Stimulated activated memory B cell treated with anti-CD40 and anti-IgM and Interleukin-4, amounts not matched to agents 10 μg/mL and 1 μg/mL and 100 μg/mL, for 72 hours (primary cell): Measurements from ENCODE around the gene FBXO42.
"Not testable (repeated sequence)": the region's sequence is repeated elsewhere in the genome, so short reads cannot be mapped to it uniquely, and the experiment has no call there.

Experiments used
- ATAC-seq: fragments of 150-1000 bp; cut with Tn5 transposase; 2 replicates; pipeline ENCODE4 v1.10.0; 2021
- H3K27ac Mint-ChIP-seq: one replicate; pipeline ENCODE4 v1.8.0; 2022; ENCODE audit warnings: mild to moderate bottlenecking, mixed read lengths
- H3K27me3 Mint-ChIP-seq: one replicate; pipeline ENCODE4 v1.8.0; 2022; ENCODE audit warnings: mixed read lengths
- H3K36me3 Mint-ChIP-seq: one replicate; pipeline ENCODE4 v1.8.0; 2022; ENCODE audit warnings: mixed read lengths
- H3K4me1 Mint-ChIP-seq: one replicate; pipeline ENCODE4 v1.8.0; 2022; ENCODE audit warnings: mixed read lengths
- H3K4me3 Mint-ChIP-seq: one replicate; pipeline ENCODE4 v1.8.0; 2022; ENCODE audit warnings: mild to moderate bottlenecking, moderate library complexity, mixed read lengths
- H3K9me3 Mint-ChIP-seq: one replicate; pipeline ENCODE4 v1.8.0; 2022; ENCODE audit warnings: mixed read lengths

Gene FBXO42

DNA sequence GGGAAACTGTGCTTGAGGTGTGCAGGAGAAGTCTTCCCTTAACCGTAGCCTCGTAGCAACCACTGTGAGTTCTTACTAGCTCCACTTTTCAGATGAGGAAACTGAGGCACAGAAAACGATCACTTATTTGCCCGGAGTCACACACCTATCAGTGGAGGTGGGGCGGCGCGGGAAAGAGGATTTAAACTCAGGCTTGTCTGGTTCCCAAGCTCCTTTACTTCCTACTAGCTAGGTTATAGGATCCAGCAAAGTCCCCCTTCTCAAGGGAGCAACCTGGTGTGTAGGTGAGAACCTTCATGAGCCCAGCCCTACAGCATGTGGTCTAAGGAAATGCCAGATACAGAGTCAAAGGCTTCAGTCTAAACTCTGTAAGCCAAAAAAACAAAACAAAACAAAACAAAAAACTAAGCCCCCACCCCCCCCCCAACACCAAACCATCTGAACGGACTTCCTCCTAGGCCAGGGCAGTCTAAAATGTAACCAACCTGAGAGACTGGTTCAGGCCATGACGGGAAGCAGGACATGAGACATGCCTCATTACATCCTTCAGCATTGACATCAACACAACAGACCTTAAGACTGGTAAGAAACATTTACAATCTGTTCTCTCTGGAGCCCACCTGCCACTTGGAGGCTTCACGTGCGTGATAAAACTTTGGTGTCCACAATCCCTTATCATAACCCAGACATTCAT is 709 bp upstream of the FBXO42 start:
- no peak for ATAC-seq
- H3K4me3 Mint-ChIP-seq = peak overlapping the region; percentile 96
- no peaks in the 10 kb centered on the region for H3K27me3 Mint-ChIP-seq

GRCh38 chr1:16351456-16351993 is 755 bp downstream of the FBXO42 start:
- peak overlapping the region; percentile 96 for H3K4me3 Mint-ChIP-seq
- H3K27ac Mint-ChIP-seq = peak overlapping the region; percentile 95
- H3K9me3 Mint-ChIP-seq = no peaks in the 10 kb centered on the region
- H3K27me3 Mint-ChIP-seq = no peaks in the 10 kb centered on the region
- ATAC-seq = no peak
- no peaks in the 10 kb centered on the region for H3K36me3 Mint-ChIP-seq
- H3K4me1 Mint-ChIP-seq = peaks cover 34% of the 10 kb centered on the region

More for the DNA sequence above, 709 bp upstream of the FBXO42 start:
- Mint-ChIP-seq H3K36me3 (no peaks in the 10 kb centered on the region), H3K4me1 (peaks cover 33% of the 10 kb centered on the region), H3K9me3 (no peaks in the 10 kb centered on the region), H3K27ac (peak overlapping the region; percentile 95)

DNA sequence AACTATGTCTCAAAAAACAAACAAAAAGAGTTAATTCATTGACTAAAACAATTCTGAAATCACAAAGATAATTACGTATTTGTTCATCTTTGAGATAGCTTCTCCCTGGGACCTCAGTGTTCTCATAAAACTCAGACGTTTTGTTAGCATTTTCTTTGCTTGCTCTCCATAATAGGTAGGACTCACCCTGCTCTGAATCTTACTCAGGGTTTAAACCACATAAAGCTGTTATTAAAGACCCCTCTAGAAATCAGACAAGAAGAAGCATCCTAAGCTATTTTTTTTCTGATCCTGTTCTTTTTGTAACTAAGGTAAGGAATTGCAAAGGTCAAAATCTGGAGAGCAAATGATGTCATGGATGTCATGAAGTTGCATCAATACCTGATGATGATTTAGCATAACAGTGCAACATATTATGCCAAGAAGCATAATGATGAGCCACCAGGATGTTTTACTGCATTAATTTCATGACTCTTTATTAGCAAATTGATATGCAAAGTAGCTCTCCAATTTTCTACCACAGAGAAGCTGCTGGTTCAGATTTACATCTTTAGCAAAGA is 2.4 kb downstream of the FBXO42 start:
- Mint-ChIP-seq H3K36me3 (peaks cover 5% of the 10 kb centered on the region), H3K27me3 (no peaks in the 10 kb centered on the region), H3K27ac (no peak overlapping the region), H3K4me3 (peak overlapping the region; percentile 15), H3K4me1 (peaks cover 43% of the 10 kb centered on the region), H3K9me3 (no peaks in the 10 kb centered on the region)
- no peak for ATAC-seq

DNA sequence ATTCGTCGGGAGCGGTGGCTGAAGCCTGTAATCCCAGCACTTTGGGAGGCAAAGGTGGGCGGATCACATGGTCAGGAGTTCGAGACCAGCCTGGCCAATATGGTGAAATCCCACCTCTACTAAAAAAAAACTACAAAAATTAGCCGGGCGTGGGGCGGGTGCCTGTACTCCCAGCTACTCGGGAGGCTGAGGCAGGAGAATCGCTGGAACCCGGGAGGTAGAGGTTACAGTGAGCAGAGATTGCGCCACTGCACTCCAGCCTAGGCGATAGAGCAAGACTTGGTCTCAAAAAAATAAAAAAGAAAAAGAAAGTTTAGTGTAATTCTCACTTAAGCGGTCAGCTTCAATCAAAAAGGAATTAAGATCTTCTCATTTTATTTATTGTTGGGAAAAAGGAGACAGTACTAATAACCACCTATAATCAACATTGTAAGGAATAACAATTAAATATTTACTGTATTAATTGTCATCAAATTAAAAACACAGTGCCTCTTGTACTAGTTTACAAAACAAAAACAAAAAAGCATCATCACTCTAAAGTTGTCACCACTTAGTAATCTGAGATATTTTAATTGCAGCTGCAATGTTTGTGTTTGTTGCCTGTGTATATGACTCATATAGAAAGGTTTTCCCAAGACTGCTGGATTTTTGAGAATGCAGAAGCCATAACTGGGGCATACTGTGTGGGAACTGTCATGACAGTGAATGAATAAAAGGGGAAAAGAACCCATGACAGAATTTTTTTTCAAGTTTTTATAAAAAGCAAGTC is 3.7 kb downstream of the FBXO42 start:
- H3K27ac Mint-ChIP-seq = no peak overlapping the region
- peaks cover 5% of the 10 kb centered on the region for H3K36me3 Mint-ChIP-seq
- no peaks in the 10 kb centered on the region for H3K27me3 Mint-ChIP-seq
- no peak overlapping the region for H3K4me3 Mint-ChIP-seq
- peaks cover 43% of the 10 kb centered on the region for H3K4me1 Mint-ChIP-seq
- ATAC-seq = no peak
- no peaks in the 10 kb centered on the region for H3K9me3 Mint-ChIP-seq

GRCh38 chr1:16343276-16343675 is 9.0 kb downstream of the FBXO42 start:
- Mint-ChIP-seq H3K4me1 (peaks cover 24% of the 10 kb centered on the region), H3K36me3 (peaks cover 11% of the 10 kb centered on the region)
- not testable (repeated sequence) for H3K27me3 Mint-ChIP-seq, ATAC-seq, H3K9me3 Mint-ChIP-seq, H3K4me3 Mint-ChIP-seq, H3K27ac Mint-ChIP-seq

DNA sequence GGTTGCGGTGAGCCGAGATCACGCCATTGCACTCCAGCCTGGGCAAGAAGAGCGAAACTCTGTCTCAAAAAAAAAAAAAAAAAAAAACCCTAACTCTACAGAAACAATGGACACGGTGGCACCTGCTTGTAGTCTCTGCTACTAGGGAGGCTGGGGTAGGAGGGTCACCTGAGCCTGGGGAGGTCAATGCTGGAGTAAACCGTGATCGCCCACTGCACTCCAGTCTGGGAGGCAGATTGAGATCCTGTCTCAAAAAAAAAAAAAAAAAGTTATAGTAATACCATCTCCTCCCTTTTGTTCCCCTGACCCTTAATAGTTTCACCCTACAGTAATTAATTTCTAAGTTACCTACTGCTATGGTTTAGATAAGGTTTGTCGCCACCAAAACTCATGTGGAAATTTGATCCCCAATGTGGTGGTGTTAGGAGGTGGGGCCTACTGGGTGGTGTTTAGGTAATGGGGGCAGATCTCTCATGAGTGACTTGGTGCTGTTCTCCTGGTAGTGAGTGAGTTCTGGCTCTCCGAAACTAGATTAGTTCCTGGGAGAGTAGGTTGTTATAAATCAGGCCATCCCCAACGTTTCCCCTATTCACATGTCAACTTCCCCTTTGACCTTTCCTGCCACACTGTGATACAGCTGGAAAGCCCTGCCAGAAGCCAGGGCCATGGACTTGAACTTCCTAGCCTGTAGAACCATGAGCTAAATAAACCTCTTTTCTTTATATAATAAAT is 9.8 kb downstream of the FBXO42 start:
- no peak for ATAC-seq
- no peak overlapping the region for H3K27ac Mint-ChIP-seq
- peaks cover 23% of the 10 kb centered on the region for H3K4me1 Mint-ChIP-seq
- H3K9me3 Mint-ChIP-seq = no peaks in the 10 kb centered on the region
- peaks cover 11% of the 10 kb centered on the region for H3K36me3 Mint-ChIP-seq
- no peak overlapping the region for H3K4me3 Mint-ChIP-seq
- H3K27me3 Mint-ChIP-seq = no peaks in the 10 kb centered on the region

- Mint-ChIP-seq H3K9me3 (no peaks in the 10 kb centered on the region), H3K27ac (no peak overlapping the region), H3K4me1 (peaks cover 22% of the 10 kb centered on the region), H3K36me3 (peaks cover 8% of the 10 kb centered on the region), H3K27me3 (no peaks in the 10 kb centered on the region), H3K4me3 (no peak overlapping the region)
- ATAC-seq = no peak
These were observed 11.6 kb downstream of the FBXO42 start for GRCh38 chr1:16340673-16341072.

- Mint-ChIP-seq H3K36me3 (peaks cover 6% of the 10 kb centered on the region), H3K9me3 (no peaks in the 10 kb centered on the region), H3K4me1 (peaks cover 30% of the 10 kb centered on the region), H3K27me3 (no peaks in the 10 kb centered on the region), H3K4me3 (no peak overlapping the region), H3K27ac (no peak overlapping the region)
- no peak for ATAC-seq
These were observed 13.3 kb downstream of the FBXO42 start for GRCh38 chr1:16338961-16339360.

GRCh38 chr1:16334655-16335340 is 17.5 kb downstream of the FBXO42 start:
- H3K36me3 Mint-ChIP-seq = peaks cover 6% of the 10 kb centered on the region
- H3K9me3 Mint-ChIP-seq = no peaks in the 10 kb centered on the region
- no peaks in the 10 kb centered on the region for H3K27me3 Mint-ChIP-seq
- ATAC-seq = no peak
- H3K27ac Mint-ChIP-seq = no peak overlapping the region
- peaks cover 30% of the 10 kb centered on the region for H3K4me1 Mint-ChIP-seq
- no peak overlapping the region for H3K4me3 Mint-ChIP-seq

- no peak for ATAC-seq
- no peak overlapping the region for H3K4me3 Mint-ChIP-seq
- peaks cover 25% of the 10 kb centered on the region for H3K4me1 Mint-ChIP-seq
- H3K36me3 Mint-ChIP-seq = peaks cover 19% of the 10 kb centered on the region
- H3K27ac Mint-ChIP-seq = no peak overlapping the region
- no peaks in the 10 kb centered on the region for H3K27me3 Mint-ChIP-seq
- no peaks in the 10 kb centered on the region for H3K9me3 Mint-ChIP-seq
These were observed 25.4 kb downstream of the FBXO42 start for GRCh38 chr1:16326833-16327404.

GRCh38 chr1:16324456-16324890 is 27.8 kb downstream of the FBXO42 start:
- no peaks in the 10 kb centered on the region for H3K9me3 Mint-ChIP-seq
- no peak overlapping the region for H3K4me3 Mint-ChIP-seq
- ATAC-seq = no peak
- H3K27ac Mint-ChIP-seq = no peak overlapping the region
- H3K4me1 Mint-ChIP-seq = peaks cover 34% of the 10 kb centered on the region
- H3K36me3 Mint-ChIP-seq = peaks cover 19% of the 10 kb centered on the region
- H3K27me3 Mint-ChIP-seq = no peaks in the 10 kb centered on the region

DNA sequence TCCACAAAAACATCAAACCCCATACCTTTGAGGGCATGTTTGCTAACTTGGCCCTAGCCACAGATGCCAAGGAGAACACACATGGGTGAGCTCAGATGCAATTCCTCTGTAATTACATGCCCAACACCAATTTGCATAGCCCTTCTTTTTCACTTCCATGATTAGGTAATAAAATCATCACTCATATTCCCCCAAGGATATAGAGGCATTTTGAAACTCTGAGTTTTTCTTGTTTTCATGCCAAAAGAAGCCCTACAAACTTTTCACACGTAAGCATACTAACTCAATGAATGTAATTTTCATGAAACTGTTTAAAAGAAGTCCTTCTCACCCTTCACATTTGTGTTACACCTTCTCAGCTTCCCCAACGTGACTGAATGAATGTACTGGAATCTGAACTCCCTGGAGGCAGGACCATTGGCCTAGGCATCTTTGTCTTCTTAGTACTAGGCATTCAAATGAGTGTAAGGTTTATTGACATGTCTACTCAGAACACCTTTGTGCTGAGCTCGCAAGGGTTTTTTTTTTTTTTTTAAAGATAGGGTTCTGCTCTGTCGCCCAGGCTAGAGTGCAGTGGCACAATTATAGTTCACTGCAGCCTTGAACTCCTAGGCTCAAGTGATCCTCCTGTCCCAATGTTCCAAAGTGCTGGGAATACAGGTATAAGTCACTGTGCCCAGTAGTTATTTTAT is 31.0 kb downstream of the FBXO42 start:
- peak; percentile 27 for ATAC-seq
- Mint-ChIP-seq H3K4me1 (peaks cover 36% of the 10 kb centered on the region), H3K27ac (no peak overlapping the region), H3K9me3 (no peaks in the 10 kb centered on the region), H3K27me3 (no peaks in the 10 kb centered on the region), H3K36me3 (peaks cover 12% of the 10 kb centered on the region), H3K4me3 (no peak overlapping the region)

DNA sequence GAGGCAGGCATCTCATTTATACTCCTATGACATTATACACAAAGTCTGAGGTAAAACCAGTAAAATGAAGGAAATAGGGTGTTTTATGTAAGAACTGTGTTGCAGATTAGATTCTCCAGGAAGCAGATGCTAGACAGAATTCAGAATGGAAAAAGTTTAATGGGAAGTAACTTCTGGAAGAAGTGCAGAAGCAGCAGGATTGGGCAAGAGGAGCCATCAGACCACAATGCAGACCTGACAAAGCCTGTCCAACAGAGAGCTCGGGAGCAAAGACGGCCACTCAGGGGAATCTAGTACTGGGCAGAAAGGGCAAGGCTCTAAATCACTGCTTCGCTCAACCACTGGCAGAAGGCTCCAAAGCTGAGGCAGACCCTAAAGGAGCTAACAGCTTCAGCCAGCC is 33.7 kb downstream of the FBXO42 start:
- H3K27me3 Mint-ChIP-seq = no peaks in the 10 kb centered on the region
- H3K4me3 Mint-ChIP-seq = no peak overlapping the region
- H3K27ac Mint-ChIP-seq = no peak overlapping the region
- ATAC-seq = no peak
- peaks cover 14% of the 10 kb centered on the region for H3K36me3 Mint-ChIP-seq
- H3K4me1 Mint-ChIP-seq = peaks cover 29% of the 10 kb centered on the region
- H3K9me3 Mint-ChIP-seq = no peaks in the 10 kb centered on the region

- Mint-ChIP-seq H3K36me3 (peaks cover 35% of the 10 kb centered on the region), H3K9me3 (no peaks in the 10 kb centered on the region), H3K27ac (no peak overlapping the region), H3K4me1 (peaks cover 19% of the 10 kb centered on the region), H3K4me3 (no peak overlapping the region), H3K27me3 (no peaks in the 10 kb centered on the region)
- no peak for ATAC-seq
These were observed 36.8 kb downstream of the FBXO42 start for GRCh38 chr1:16315437-16315836.
